ENCODE data around the gene MCC.

- TF ChIP-seq CTCF (IDR thresholded peaks at IDR 0.05) (no peak), POLR2A (IDR thresholded peaks at IDR 0.05) (no peak)
These were observed 364.0 kb downstream of the MCC start for GRCh38 chr5:113124265-113124664.
